ENCODE data around the gene RXRA.

RXRA gene

DNA sequence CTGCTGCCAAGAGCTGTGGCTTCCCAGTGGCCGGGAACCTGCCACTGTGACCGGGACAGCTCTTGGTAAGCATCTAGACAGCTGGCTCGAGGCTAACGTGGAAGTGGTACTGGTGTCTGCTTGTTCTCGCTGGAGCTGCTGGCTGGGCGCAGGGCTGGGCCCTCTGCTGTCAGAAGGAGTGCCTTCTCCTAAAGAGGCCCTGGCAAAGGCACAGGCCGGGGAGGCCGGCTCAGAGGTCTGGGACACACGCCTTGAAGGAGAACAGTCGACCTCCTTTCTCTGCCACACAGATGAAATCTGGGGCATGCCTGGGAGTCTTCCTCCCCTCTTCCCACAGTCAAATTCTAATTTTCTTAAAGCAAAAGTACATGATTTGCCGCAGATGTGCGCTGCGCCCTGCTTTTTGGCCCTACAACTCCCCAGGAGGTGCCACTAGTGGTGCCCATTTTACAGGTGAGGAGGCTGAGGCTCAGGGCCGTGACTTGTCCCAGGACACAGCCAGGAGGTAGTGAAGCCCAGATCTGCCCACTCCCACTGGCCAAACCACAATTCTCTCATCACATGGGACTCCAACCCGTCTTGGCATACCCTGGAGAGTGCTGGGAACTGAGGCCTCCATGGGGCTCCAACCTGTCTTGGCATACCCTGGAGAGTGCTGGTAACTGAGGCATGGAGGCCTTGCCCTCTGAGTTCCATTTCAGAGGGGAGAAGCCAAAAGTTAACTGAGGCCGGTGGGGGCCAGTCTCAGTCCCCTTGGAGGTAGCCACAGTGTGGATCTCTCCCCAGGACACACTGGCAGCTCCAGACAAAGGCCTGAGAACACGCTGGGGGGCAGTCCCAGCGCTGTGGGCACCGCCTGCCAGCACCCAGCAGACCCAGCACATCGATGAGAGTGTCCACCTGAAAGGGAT is 12.0 kb upstream of the RXRA start:
- Histone ChIP-seq H3K4me3 (no peak overlapping the region), H3K27ac (no peak overlapping the region)
- no peak for DNase-seq (ENCODE audit: low spot score)
- TF ChIP-seq, protein P1, sequence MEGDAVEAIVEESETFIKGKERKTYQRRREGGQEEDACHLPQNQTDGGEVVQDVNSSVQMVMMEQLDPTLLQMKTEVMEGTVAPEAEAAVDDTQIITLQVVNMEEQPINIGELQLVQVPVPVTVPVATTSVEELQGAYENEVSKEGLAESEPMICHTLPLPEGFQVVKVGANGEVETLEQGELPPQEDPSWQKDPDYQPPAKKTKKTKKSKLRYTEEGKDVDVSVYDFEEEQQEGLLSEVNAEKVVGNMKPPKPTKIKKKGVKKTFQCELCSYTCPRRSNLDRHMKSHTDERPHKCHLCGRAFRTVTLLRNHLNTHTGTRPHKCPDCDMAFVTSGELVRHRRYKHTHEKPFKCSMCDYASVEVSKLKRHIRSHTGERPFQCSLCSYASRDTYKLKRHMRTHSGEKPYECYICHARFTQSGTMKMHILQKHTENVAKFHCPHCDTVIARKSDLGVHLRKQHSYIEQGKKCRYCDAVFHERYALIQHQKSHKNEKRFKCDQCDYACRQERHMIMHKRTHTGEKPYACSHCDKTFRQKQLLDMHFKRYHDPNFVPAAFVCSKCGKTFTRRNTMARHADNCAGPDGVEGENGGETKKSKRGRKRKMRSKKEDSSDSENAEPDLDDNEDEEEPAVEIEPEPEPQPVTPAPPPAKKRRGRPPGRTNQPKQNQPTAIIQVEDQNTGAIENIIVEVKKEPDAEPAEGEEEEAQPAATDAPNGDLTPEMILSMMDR (IDR thresholded peaks at IDR 0.05) = no peak

DNA sequence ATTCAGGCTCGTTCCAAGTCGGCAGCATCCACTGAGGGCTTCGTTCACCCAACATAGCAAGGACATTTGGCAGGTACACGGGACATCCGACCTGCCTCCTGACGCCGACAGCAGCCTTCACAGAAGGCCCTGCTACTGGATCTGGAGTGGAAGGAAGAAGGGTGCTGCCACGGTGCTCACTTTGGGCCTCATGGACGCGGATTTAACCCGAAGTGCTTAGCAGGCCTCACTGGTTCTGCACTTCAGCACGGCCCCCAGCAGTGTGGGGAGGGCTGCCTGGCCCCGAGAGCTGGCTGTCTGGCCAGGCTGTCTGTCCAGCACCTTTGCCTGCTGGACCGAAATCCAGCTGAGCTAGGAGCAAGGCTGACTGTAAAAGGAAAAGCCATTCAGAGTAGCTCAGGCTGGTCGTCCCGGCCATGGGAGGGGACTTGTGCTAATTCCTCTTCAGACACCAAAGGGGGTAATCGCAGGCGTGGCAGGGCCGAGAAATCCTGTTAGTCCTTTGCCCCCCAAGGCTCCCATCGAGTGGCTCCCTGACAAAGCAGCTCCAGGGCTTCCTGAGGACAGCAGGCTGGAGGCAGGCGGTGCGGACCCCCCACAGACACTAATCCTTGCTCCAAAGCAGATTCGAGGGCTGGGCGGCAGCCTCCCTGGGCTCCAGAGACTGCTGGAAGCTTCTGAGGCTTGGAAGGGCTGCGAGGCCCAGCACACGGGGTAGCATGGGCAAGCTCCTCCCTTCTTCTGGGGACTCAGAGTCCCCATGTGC is 11.1 kb upstream of the RXRA start:
- Histone ChIP-seq H3K27ac (no peak overlapping the region), H3K4me3 (no peak overlapping the region)
- TF ChIP-seq, protein P1 (IDR thresholded peaks at IDR 0.05) = no peak
- DNase-seq (ENCODE audit: low spot score) = no peak

DNA sequence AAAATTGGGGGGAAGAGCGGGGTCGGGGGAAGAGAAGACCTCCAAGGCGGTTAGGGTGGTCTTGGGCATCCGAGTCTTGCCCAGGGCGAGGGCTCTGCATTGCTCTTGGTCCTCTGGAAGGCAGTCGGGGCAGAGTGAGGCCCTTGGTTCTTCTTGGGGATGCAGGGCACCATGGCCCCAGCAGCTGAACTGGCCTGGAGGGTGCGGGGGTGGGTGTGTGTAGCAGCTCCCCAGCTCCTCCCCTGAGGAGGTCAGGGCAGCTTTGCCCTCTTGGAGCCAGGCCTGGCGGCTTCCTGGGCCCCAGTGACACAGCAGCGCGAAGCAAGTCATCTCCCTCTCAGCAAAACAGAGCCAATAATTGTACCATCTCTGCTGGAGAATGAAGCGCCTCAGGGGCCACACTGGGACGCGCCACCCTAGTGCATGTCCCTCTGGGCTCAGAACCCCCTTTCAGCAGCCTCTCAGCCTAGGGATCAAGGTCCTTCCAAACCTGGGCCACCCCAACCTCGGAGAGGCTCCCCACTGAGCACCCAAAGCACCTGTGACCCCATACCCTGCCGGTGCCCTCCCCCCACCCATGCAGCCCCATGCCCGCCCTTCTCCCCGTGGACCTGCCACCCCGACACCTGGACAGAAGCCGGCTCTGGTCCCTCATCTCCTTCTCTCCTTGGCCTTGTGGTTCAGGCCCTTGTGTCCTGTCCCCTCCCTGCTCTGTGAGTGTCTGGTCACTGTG is 10.4 kb upstream of the RXRA start:
- TF ChIP-seq, protein P1 (IDR thresholded peaks at IDR 0.05) = no peak
- H3K27ac ChIP-seq = no peak overlapping the region
- DNase-seq (ENCODE audit: low spot score) = no peak
- H3K4me3 ChIP-seq = no peak overlapping the region

DNA sequence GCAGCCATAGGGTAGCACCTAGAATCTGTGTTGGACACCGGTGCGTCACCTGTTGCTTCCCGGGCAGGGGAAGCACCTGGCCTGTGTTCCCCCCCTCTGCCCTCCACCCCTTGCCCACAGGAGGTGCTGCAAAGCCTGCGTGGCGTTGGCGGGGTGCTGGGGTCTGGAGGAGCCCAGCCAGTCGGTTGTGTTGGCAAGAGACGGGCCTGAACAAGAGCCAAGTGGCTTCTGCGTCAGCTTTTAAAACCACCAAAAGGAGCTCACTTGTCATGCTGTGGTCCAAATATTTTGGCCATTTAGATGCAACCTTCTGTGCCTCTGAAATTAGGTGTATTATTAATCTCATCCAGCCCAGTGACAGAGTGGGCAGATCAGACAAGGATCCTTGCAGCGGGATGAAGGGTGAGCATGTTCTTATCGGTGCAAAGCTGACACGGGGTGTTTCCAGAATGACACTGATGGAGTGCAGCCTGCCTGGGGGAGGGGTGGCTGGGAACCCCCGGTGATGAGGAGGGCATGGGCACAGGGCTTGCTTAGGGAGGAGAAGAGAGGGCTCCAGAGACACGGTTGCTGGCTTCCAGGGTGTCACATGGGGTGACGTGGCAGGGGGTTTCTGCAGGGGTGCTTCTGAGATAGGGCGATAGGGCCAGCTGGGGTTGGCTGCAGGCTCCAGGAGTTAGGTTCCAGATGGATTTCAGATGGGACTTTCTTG is 9.7 kb upstream of the RXRA start:
- Histone ChIP-seq H3K4me3 (no peak overlapping the region), H3K27ac (no peak overlapping the region)
- TF ChIP-seq, protein P1 (IDR thresholded peaks at IDR 0.05) = no peak
- DNase-seq (ENCODE audit: low spot score) = no peak

DNA sequence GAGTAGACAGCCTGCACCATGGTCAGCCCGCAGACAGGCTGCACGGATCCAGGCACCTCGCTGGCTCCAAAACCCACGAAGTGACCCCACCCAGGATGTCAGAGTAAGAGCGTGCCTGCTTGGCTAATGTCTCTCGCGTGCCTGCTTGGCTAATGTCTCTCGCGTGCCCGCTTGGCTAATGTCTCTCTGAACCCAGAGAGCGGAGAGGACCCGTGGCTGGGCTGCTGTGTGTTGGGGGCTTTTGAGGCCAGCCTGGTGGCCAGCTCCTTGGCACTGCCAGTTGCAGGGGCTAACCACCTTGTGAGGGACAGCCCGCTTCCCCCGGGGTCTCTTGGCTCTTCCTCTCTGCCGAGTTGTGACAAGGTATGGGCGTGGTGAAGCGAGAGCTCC is 8.9 kb upstream of the RXRA start:
- TF ChIP-seq, protein P1 (IDR thresholded peaks at IDR 0.05) = no peak
- Histone ChIP-seq H3K4me3 (no peak overlapping the region), H3K27ac (no peak overlapping the region)
- no peak for DNase-seq (ENCODE audit: low spot score)

DNA sequence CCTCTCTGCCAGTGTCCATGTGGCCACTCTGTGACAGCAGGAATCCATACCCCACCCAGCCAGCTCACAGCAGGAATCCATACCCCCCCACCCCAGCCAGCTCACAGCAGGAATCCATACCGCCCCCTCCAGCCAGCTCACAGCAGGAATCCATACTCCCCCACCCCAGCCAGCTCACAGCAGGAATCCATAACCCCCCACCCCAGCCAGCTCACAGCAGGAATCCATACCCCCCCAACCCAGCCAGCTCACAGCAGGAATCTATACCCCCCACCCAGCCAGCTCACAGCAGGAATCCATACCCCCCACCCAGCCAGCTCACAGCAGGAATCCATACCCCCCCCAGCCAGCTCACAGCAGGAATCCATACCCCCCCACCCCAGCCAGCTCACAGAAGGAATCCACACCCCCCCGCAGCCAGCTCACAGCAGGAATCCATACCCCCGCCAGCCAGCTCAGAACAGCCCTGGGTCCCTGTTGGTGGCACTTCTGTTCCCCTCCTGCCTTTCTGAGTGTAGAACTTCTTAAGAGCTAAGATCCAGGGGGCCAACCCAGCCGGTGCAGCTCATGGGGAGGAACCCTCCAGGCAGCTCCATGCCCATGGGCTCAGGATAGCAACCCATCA is 8.4 kb upstream of the RXRA start:
- Histone ChIP-seq H3K27ac (no peak overlapping the region), H3K4me3 (no peak overlapping the region)
- TF ChIP-seq, protein P1 (IDR thresholded peaks at IDR 0.05) = no peak
- DNase-seq (ENCODE audit: low spot score) = no peak

All from coronary artery (tissue), 2 donors.